ENCODE results near the gene VSIG10L. TPM values are rescaled to one million over a fixed set of nuclear protein-coding genes. Genes with fewer than 3 reads are reported as not detected.

Gene VSIG10L
- total RNA-seq, 1 donor from 2014 or later = 3.5 TPM

- Mint-ChIP-seq H3K4me1 (ENCODE audit: unreplicated experiment) (no peaks in the 10 kb centered on the region), H3K9me3 (ENCODE audit: unreplicated experiment) (no peaks in the 10 kb centered on the region), H3K27me3 (ENCODE audit: unreplicated experiment) (no peaks in the 10 kb centered on the region), H3K36me3 (ENCODE audit: unreplicated experiment) (no peaks in the 10 kb centered on the region), H3K27ac (ENCODE audit: unreplicated experiment) (no peak overlapping the region), H3K4me3 (ENCODE audit: unreplicated experiment) (no peak overlapping the region)
- no peak for DNase-seq (ENCODE audit: extremely low spot score, unreplicated experiment)
- no peak for TF ChIP-seq CTCF (IDR thresholded peaks at IDR 0.05)
Measured at GRCh38 chr19:51382004-51382403, 40.1 kb upstream of the VSIG10L start.

- TF ChIP-seq CTCF (IDR thresholded peaks at IDR 0.05) = no peak
- H3K27me3 Mint-ChIP-seq (ENCODE audit: unreplicated experiment) = no peaks in the 10 kb centered on the region
- H3K27ac Mint-ChIP-seq (ENCODE audit: unreplicated experiment) = no peak overlapping the region
- no peak overlapping the region for H3K4me3 Mint-ChIP-seq (ENCODE audit: unreplicated experiment)
- no peak for DNase-seq (ENCODE audit: extremely low spot score, unreplicated experiment)
- no peaks in the 10 kb centered on the region for H3K4me1 Mint-ChIP-seq (ENCODE audit: unreplicated experiment)
- H3K36me3 Mint-ChIP-seq (ENCODE audit: unreplicated experiment) = no peaks in the 10 kb centered on the region
- H3K9me3 Mint-ChIP-seq (ENCODE audit: unreplicated experiment) = no peaks in the 10 kb centered on the region
Measured at GRCh38 chr19:51380379-51380778, 38.4 kb upstream of the VSIG10L start.

- TF ChIP-seq CTCF (IDR thresholded peaks at IDR 0.05) = no peak
- H3K27ac Mint-ChIP-seq (ENCODE audit: unreplicated experiment) = no peak overlapping the region
- H3K27me3 Mint-ChIP-seq (ENCODE audit: unreplicated experiment) = no peaks in the 10 kb centered on the region
- no peak overlapping the region for H3K4me3 Mint-ChIP-seq (ENCODE audit: unreplicated experiment)
- no peaks in the 10 kb centered on the region for H3K4me1 Mint-ChIP-seq (ENCODE audit: unreplicated experiment)
- H3K36me3 Mint-ChIP-seq (ENCODE audit: unreplicated experiment) = no peaks in the 10 kb centered on the region
- no peaks in the 10 kb centered on the region for H3K9me3 Mint-ChIP-seq (ENCODE audit: unreplicated experiment)
- no peak for DNase-seq (ENCODE audit: extremely low spot score, unreplicated experiment)
Measured at GRCh38 chr19:51377422-51377821, 35.5 kb upstream of the VSIG10L start.

- TF ChIP-seq CTCF (IDR thresholded peaks at IDR 0.05) = no peak
- Mint-ChIP-seq H3K9me3 (ENCODE audit: unreplicated experiment) (no peaks in the 10 kb centered on the region), H3K27ac (ENCODE audit: unreplicated experiment) (no peak overlapping the region), H3K36me3 (ENCODE audit: unreplicated experiment) (no peaks in the 10 kb centered on the region), H3K4me1 (ENCODE audit: unreplicated experiment) (no peaks in the 10 kb centered on the region), H3K4me3 (ENCODE audit: unreplicated experiment) (no peak overlapping the region), H3K27me3 (ENCODE audit: unreplicated experiment) (no peaks in the 10 kb centered on the region)
- no peak for DNase-seq (ENCODE audit: extremely low spot score, unreplicated experiment)
Measured at GRCh38 chr19:51375504-51376221, 33.7 kb upstream of the VSIG10L start.

- DNase-seq (ENCODE audit: extremely low spot score, unreplicated experiment) = no peak
- H3K4me3 Mint-ChIP-seq (ENCODE audit: unreplicated experiment) = no peak within 1 kb of the TSS
- TF ChIP-seq CTCF (IDR thresholded peaks at IDR 0.05) = no peak
- H3K4me1 Mint-ChIP-seq (ENCODE audit: unreplicated experiment) = peaks cover 5% of the 10 kb centered on the region
- H3K36me3 Mint-ChIP-seq (ENCODE audit: unreplicated experiment) = no peaks in the 10 kb centered on the region
- H3K27ac Mint-ChIP-seq (ENCODE audit: unreplicated experiment) = no peak within 1 kb of the TSS
- H3K27me3 Mint-ChIP-seq (ENCODE audit: unreplicated experiment) = no peaks in the 10 kb centered on the region
- H3K9me3 Mint-ChIP-seq (ENCODE audit: unreplicated experiment) = no peaks in the 10 kb centered on the region
Measured at GRCh38 chr19:51372649-51373504, 30.9 kb upstream of the VSIG10L start, which contains the start of gene NKG7. NKG7 (minus strand) TSS chr19:51372654; CDS start chr19:51372535, 119 bp downstream.
